ENCODE data around the gene INSR. TPM values are rescaled to one million over a fixed set of nuclear protein-coding genes. Genes with fewer than 3 reads are reported as not detected.

INSR gene
- total RNA-seq, 4 donors from 2014 or later, result 134 to 252 (median 164) TPM

GRCh38 chr19:7258840-7259395 lies 35.3 kb downstream of the INSR start:
- in situ Hi-C loops (cut with MboI; ENCODE audit: low pct_ligation_motif_present in 1 of 4, low pct_unique_long_range_greater_than_20kb in 1 of 4, low sequenced_read_pairs in 3 of 4) (no loop called here), intact Hi-C loops (cut with DNase I; ENCODE audit: low total_unique reads) (no loop called here)
- no peak for DNase-seq
- 92 to 98% methylated on average over 5 to 6 of the region's 6 CpGs for WGBS, 2 donors (ENCODE audit: low coverage in 1 of 2)
- no peak for TF ChIP-seq EP300 (IDR thresholded peaks at IDR 0.05; ENCODE audit: low read depth)
- TF ChIP-seq POLR2A (IDR thresholded peaks at IDR 0.05), result no peak
- TF ChIP-seq POLR2AphosphoS5 (IDR thresholded peaks at IDR 0.05), result no peak
- TF ChIP-seq, protein P1, sequence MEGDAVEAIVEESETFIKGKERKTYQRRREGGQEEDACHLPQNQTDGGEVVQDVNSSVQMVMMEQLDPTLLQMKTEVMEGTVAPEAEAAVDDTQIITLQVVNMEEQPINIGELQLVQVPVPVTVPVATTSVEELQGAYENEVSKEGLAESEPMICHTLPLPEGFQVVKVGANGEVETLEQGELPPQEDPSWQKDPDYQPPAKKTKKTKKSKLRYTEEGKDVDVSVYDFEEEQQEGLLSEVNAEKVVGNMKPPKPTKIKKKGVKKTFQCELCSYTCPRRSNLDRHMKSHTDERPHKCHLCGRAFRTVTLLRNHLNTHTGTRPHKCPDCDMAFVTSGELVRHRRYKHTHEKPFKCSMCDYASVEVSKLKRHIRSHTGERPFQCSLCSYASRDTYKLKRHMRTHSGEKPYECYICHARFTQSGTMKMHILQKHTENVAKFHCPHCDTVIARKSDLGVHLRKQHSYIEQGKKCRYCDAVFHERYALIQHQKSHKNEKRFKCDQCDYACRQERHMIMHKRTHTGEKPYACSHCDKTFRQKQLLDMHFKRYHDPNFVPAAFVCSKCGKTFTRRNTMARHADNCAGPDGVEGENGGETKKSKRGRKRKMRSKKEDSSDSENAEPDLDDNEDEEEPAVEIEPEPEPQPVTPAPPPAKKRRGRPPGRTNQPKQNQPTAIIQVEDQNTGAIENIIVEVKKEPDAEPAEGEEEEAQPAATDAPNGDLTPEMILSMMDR (IDR thresholded peaks at IDR 0.05), result no peak
- Histone ChIP-seq H3K9me3 (no peaks in the 10 kb centered on the region), H3K4me3 (no peak overlapping the region), H3K27me3 (no peaks in the 10 kb centered on the region), H3K4me1 (peaks cover 0 to 14% (median 8%) of the 10 kb centered on the region in 4 donors), H3K27ac (no peak overlapping the region), H3K36me3 (no peaks in the 10 kb centered on the region)

GRCh38 chr19:7258041-7258839 lies 36.0 kb downstream of the INSR start:
- Histone ChIP-seq H3K4me1 (peaks cover 0 to 14% (median 8%) of the 10 kb centered on the region in 4 donors), H3K27ac (no peak overlapping the region), H3K4me3 (no peak overlapping the region), H3K36me3 (no peaks in the 10 kb centered on the region), H3K9me3 (no peaks in the 10 kb centered on the region), H3K27me3 (no peaks in the 10 kb centered on the region)
- in situ Hi-C loops (cut with MboI; ENCODE audit: low pct_ligation_motif_present in 1 of 4, low pct_unique_long_range_greater_than_20kb in 1 of 4, low sequenced_read_pairs in 3 of 4) (no loop called here), intact Hi-C loops (cut with DNase I; ENCODE audit: low total_unique reads) (no loop called here)
- TF ChIP-seq, protein P1 (IDR thresholded peaks at IDR 0.05), result no peak
- no peak for TF ChIP-seq POLR2AphosphoS5 (IDR thresholded peaks at IDR 0.05)
- no peak for TF ChIP-seq EP300 (IDR thresholded peaks at IDR 0.05; ENCODE audit: low read depth)
- no peak for TF ChIP-seq POLR2A (IDR thresholded peaks at IDR 0.05)
- 85 to 93% methylated on average over 5 to 10 of the region's 10 CpGs for WGBS, 2 donors (ENCODE audit: low coverage in 1 of 2)
- DNase-seq, result no peak

DNA sequence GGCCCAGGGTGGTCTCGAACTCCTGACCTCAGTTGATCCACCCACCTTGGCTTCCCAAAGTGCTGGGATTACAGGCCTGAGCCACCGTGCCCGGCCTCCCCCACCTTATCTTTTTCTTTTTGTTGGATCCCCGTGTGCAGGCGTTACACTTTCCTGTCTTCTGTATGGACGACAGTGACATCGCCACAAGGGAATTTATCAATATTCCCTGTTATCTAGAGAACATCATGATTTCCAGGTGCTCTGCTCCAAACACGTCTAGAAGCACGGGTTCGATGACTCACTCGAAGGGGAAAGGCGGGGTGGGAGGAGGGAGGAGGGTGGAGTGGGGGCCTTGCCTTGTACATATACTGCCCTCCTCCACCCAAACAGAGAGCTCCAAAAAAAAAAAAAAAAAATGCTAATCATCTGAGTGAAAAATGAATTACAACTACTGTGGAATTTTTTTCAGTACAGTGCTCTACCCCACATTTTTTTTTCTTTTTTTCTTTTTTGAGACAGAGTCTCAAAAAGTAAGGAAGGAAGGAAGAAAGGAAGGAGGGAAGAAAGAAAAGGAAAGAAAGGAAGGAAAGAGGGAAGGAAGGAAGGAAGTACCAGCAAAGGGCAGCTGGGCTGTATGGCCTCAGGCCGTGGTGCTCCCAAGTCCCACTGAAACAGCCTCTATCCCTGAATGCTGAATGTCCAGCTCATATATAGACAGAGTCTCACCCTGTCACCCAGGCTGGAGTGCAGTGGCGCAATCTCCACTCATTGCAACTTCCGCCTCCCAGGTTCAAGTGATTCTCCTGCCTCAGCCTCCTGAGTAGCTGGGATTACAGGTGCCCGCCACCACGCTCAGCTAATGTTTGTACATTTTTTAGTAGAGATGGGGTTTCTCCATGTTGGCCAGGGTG lies 36.8 kb downstream of the INSR start:
- WGBS, 2 donors (ENCODE audit: low coverage in 1 of 2), result 73% methylated on average over 15 to 17 of the region's 17 CpGs
- Histone ChIP-seq H3K36me3 (no peaks in the 10 kb centered on the region), H3K4me1 (peaks cover 0 to 14% (median 7%) of the 10 kb centered on the region in 4 donors), H3K9me3 (no peaks in the 10 kb centered on the region), H3K27me3 (no peaks in the 10 kb centered on the region), H3K27ac (no peak overlapping the region), H3K4me3 (no peak overlapping the region)
- peak; percentile 24 for DNase-seq
- TF ChIP-seq POLR2AphosphoS5 (IDR thresholded peaks at IDR 0.05) (no peak), POLR2A (IDR thresholded peaks at IDR 0.05) (no peak)
- TF ChIP-seq, protein P1 (IDR thresholded peaks at IDR 0.05), result no peak
- in situ Hi-C loops (cut with MboI; ENCODE audit: low pct_ligation_motif_present in 1 of 4, low pct_unique_long_range_greater_than_20kb in 1 of 4, low sequenced_read_pairs in 3 of 4) (no loop called here), intact Hi-C loops (cut with DNase I; ENCODE audit: low total_unique reads) (no loop called here)

DNA sequence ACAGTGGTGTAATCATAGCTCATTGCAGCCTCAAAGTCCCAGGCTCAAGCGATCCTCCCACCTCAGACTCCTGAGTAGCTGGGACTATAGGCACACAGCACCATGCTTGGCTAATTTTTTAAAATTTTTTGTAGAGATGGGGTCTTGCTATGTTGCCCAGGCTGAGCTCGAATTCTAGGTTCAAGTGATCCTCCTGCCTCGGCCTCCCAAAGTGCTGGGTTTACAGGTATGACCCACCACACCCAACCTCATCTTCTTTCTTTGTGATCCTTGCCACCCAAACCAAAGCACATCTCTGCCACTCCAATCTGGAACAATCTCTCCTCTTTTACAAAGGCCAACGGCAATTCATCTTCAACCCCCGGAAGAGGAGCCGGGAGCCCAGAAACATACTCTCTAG lies 38.6 kb downstream of the INSR start:
- TF ChIP-seq, protein P1 (IDR thresholded peaks at IDR 0.05), result no peak
- no peak for TF ChIP-seq POLR2AphosphoS5 (IDR thresholded peaks at IDR 0.05)
- no peak for TF ChIP-seq EP300 (IDR thresholded peaks at IDR 0.05; ENCODE audit: low read depth)
- no peak for TF ChIP-seq POLR2A (IDR thresholded peaks at IDR 0.05)
- in situ Hi-C loops (cut with MboI; ENCODE audit: low pct_ligation_motif_present in 1 of 4, low pct_unique_long_range_greater_than_20kb in 1 of 4, low sequenced_read_pairs in 3 of 4), result no loop called here
- no peaks in the 10 kb centered on the region for H3K36me3 ChIP-seq
- intact Hi-C loops (cut with DNase I; ENCODE audit: low total_unique reads), result no loop called here
- no peak overlapping the region for H3K27ac ChIP-seq
- H3K4me1 ChIP-seq, result peaks cover 0 to 20% (median 4%) of the 10 kb centered on the region in 4 donors
- H3K27me3 ChIP-seq, result no peaks in the 10 kb centered on the region
- WGBS, 2 donors (ENCODE audit: low coverage in 1 of 2), result 84 to 91% methylated on average over 5 to 6 of the region's 6 CpGs
- H3K4me3 ChIP-seq, result no peak overlapping the region
- no peaks in the 10 kb centered on the region for H3K9me3 ChIP-seq
- no peak for DNase-seq

Measured in transverse colon (tissue), 4 donors.